Omental fat pad (tissue), 4 donors: ENCODE results near the gene GPATCH11. TPM values are rescaled to one million over a fixed set of nuclear protein-coding genes. Genes with fewer than 3 reads are reported as not detected.

Source experiments
- ATAC-seq: fragments of 150-250 bp; one replicate; pipeline ENCODE4 v1.9.1; 2016; ENCODE audit warnings: mild to moderate bottlenecking, moderate library complexity; ENCODE audit not compliant: low FRiP score
- DNase-seq: peaks from one replicate; pipeline ENCODE4 v3.0.0-alpha.2; 2019; ENCODE audit warnings: low spot score
- total RNA-seq, 4 donors: library from RNA; depleted of rRNA; stranded (reverse); fragments of >200 nt; gene quantifications; one replicate each; pipeline ENCODE4 v1.1.0, GENCODE V29; 2016
- TF ChIP-seq, protein P1 (sequence below), 3 donors: fragments of 450-650 bp; IDR thresholded peaks; one replicate each; pipeline ENCODE4 v1.5.1; 2016 to 2017; ENCODE audit warnings: antibody characterized with exemption in 3 of 3, mild to moderate bottlenecking in 3 of 3, moderate library complexity in 2 of 3

The GPATCH11 gene
- 10 to 100 TPM; 16.6 to 38.5 (median 17.2) TPM for total RNA-seq

DNA sequence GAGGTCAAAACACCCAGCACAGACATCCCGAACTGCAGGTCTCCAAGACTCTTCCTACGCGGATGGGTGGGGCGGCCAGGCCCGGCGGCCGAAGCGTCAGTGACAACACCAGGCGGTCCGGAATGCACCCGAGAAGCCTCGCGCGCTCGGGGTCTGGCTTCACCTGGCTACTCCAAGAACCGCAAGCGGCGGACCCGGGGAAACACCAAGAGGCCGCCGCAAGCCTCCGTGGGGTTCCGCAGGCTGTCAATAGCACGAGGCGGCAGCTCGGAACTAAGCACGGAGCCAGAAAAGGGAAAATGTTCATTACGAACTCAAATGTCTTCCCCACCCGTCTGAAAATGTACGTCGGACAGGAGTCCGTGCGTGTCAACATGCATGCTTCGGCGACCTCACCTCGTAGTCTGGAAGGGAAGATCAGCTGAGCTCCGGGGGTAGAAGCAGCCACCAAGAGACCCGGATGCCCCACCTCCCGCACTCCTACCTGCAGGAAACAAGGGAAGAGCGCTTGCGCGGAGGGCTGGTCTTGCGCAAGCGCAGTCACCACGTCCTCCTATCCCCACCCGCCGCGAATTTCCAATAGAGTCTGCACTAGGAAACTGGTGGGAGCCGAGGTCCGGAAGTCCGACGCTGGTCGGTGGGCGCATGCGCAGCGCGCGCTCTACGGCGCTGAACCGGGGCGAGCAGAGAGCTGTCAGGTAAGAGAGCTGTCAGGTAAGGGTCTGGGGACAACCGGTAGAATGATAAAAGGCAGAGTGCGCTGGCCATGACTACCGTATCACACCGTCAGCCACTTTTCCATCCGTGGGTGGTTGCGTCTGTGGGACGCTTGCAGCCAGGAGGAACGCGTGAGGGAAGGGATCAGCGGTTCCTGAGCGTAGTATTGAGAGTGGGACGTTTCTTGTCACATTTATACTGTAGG is at the start of gene GPATCH11, which contains the start of gene HEATR5B:
GPATCH11 (plus strand) TSS at position 646 of the 922 bp plus-strand sequence. CDS start 3,864 bp downstream, outside the sequence.
HEATR5B (minus strand) TSS at position 500 of the 922 bp plus-strand sequence. CDS start 958 bp downstream, outside the sequence.
- peak; percentile 99 for ATAC-seq
- peak; percentile 71 for DNase-seq
- TF ChIP-seq, protein P1, sequence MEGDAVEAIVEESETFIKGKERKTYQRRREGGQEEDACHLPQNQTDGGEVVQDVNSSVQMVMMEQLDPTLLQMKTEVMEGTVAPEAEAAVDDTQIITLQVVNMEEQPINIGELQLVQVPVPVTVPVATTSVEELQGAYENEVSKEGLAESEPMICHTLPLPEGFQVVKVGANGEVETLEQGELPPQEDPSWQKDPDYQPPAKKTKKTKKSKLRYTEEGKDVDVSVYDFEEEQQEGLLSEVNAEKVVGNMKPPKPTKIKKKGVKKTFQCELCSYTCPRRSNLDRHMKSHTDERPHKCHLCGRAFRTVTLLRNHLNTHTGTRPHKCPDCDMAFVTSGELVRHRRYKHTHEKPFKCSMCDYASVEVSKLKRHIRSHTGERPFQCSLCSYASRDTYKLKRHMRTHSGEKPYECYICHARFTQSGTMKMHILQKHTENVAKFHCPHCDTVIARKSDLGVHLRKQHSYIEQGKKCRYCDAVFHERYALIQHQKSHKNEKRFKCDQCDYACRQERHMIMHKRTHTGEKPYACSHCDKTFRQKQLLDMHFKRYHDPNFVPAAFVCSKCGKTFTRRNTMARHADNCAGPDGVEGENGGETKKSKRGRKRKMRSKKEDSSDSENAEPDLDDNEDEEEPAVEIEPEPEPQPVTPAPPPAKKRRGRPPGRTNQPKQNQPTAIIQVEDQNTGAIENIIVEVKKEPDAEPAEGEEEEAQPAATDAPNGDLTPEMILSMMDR (IDR thresholded peaks at IDR 0.05), result no peak

- TF ChIP-seq, protein P1 (IDR thresholded peaks at IDR 0.05), result no peak
- ATAC-seq, result no peak
- DNase-seq, result no peak
Observed at GRCh38 chr2:37037771-37038170, 46.5 kb upstream of the GPATCH11 start.

GRCh38 chr2:37039580-37039979 is 44.7 kb upstream of the GPATCH11 start:
- no peak for DNase-seq
- TF ChIP-seq, protein P1 (IDR thresholded peaks at IDR 0.05), result no peak
- no peak for ATAC-seq

- DNase-seq (no peak), ATAC-seq (no peak)
- TF ChIP-seq, protein P1 (IDR thresholded peaks at IDR 0.05), result no peak
Observed at GRCh38 chr2:37052600-37053332, 31.6 kb upstream of the GPATCH11 start.

DNA sequence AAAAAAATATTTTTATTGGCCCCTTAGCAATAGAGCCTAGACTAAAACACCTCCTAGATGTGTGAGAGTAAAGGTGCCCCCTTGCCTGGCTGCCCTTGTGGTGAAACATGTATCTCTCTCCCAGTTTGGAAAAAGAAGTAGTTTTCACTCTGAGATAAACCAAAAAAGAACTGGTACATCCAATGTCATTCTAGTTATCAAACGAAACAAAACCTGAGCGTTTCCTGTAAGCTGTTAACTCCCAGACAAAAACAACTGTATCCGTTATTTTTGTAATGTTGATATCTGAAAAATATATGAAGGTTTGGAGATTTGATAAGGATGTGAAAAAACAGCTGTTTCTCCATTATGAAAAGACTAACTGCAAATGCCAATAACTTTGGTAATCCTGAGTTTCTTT is 24.5 kb upstream of the GPATCH11 start:
- TF ChIP-seq, protein P1 (IDR thresholded peaks at IDR 0.05), result no peak
- DNase-seq, result no peak
- ATAC-seq, result no peak

DNA sequence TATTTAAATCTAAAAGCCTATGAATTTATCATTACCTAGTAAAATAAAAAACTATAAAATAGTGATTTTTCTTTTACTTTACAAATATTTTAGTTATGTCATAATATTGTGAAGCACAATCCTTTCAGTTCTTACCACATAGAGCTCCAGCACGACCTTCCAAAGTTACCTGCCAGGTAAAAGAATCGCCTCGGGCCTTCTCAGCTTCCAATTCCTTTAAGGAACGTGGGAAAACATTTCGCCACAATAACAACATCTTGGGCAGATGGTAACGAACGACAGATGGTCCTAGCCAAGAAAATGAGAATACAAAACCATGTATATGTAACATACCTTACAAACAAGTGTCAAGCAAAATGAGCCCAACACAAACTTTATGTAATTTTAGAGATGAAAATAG is 23.9 kb upstream of the GPATCH11 start:
- ATAC-seq (no peak), DNase-seq (no peak)
- TF ChIP-seq, protein P1 (IDR thresholded peaks at IDR 0.05), result no peak
